Endothelial cell (in vitro differentiated cells): ENCODE data around the gene ZNF792. TPM values are rescaled to one million over a fixed set of nuclear protein-coding genes. Genes with fewer than 3 reads are reported as not detected.

Source experiments
- total RNA-seq: library from RNA; stranded (reverse); fragmentation: NEBNext Ultra II Directional; extraction: Animal tissue kit (Norgen Biotek cat#: 25700); gene quantifications from one replicate; pipeline ENCODE4 v1.2.1, GENCODE V29; 2021; ENCODE audit not compliant: unreplicated experiment

Gene ZNF792
- total RNA-seq, 1 donor from 2014 or later, result 68.6 TPM

Other genes with a start within 250 kb of the ZNF792 start
- 12.9 TPM for gene ZNF181, start 230.0 kb downstream of the ZNF792 start, total RNA-seq
- 7.8 TPM for gene ZNF599, start 191.0 kb downstream of the ZNF792 start, total RNA-seq
- gene ZNF30, start 37.3 kb downstream of the ZNF792 start, total RNA-seq, result 6.9 TPM
- gene GRAMD1A, start 36.1 kb upstream of the ZNF792 start, total RNA-seq, result 156 TPM
- 0.62 TPM for gene SCN1B, start 66.2 kb upstream of the ZNF792 start, total RNA-seq
- 1.3 TPM for gene HPN, start 77.5 kb upstream of the ZNF792 start, total RNA-seq
- not detected for gene FXYD3, start 151.6 kb upstream of the ZNF792 start, total RNA-seq
- 0.10 TPM for gene LGI4, start 170.8 kb upstream of the ZNF792 start, total RNA-seq
- gene FXYD1, start 174.6 kb upstream of the ZNF792 start, total RNA-seq, result not detected
- 0.67 TPM for gene FXYD7, start 179.0 kb upstream of the ZNF792 start, total RNA-seq
- gene FXYD5, start 190.5 kb upstream of the ZNF792 start, total RNA-seq, result 78.7 TPM